Astrocyte (in vitro differentiated cells and primary cell): ENCODE measurements around the gene PPP1R14C.

ENCODE experiments used
- EZH2 ChIP-seq: IDR thresholded peaks from 2 replicates; pipeline ENCODE4 v1.6.1; 2012; ENCODE audit warnings: mild to moderate bottlenecking, low read length, inconsistent platforms; ENCODE audit not compliant: insufficient read depth
- TF ChIP-seq, protein P1 (sequence below): IDR thresholded peaks from 2 replicates; pipeline ENCODE4 v1.5.1; 2011; ENCODE audit warnings: low read depth, mild to moderate bottlenecking, inconsistent platforms, low read length, moderate library complexity; ENCODE audit not compliant: insufficient read depth

DNA sequence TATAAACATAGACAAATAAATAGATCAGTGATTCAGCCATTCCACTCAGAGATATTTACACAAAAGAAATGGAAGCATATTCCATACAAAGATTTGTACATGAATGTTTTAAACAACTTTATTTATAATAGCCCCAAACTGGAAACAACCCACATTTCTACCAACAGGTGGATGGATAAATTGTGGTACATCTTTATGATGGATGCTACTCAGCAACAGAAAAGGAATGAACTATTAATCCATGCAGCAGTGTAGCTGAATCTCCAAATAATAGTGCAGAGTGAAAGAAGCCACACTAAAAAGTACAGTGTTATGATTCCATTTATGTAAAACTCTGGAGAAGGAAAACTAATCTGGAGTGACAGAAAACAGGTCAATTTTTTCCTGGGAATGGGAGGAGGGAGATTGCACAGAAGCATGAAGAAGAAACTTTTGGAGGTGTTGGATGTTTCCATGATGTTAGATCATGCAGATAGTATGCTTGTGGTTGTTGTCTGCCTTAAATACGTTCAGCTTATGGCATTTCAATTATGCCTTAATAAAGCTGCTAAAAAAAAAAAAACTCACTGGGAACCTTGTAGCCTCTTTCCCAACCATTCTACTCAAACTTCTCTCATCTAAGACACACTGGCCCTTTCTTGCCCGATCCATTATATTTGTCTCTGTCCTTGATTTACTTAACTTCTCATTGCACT, 100.9 kb downstream of the PPP1R14C start:
- no peak for TF ChIP-seq EZH2
- TF ChIP-seq, protein P1, sequence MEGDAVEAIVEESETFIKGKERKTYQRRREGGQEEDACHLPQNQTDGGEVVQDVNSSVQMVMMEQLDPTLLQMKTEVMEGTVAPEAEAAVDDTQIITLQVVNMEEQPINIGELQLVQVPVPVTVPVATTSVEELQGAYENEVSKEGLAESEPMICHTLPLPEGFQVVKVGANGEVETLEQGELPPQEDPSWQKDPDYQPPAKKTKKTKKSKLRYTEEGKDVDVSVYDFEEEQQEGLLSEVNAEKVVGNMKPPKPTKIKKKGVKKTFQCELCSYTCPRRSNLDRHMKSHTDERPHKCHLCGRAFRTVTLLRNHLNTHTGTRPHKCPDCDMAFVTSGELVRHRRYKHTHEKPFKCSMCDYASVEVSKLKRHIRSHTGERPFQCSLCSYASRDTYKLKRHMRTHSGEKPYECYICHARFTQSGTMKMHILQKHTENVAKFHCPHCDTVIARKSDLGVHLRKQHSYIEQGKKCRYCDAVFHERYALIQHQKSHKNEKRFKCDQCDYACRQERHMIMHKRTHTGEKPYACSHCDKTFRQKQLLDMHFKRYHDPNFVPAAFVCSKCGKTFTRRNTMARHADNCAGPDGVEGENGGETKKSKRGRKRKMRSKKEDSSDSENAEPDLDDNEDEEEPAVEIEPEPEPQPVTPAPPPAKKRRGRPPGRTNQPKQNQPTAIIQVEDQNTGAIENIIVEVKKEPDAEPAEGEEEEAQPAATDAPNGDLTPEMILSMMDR, result no peak
